Esophagus muscularis mucosa (tissue), 3 donors: ENCODE data around the gene PRKCH.

Source experiments
- POLR2A ChIP-seq: fragments of 450-650 bp; IDR thresholded peaks from one replicate; pipeline ENCODE4 v1.6.1; 2017; ENCODE audit warnings: antibody characterized with exemption, moderate library complexity, mild to moderate bottlenecking, low read depth
- TF ChIP-seq, protein P1 (sequence below), 3 experiments: fragments of 200-600 bp in 2 of 3; fragments of 450-650 bp in 1 of 3; sonication (generic) in 2 of 3; IDR thresholded peaks; one replicate each; pipeline ENCODE4 v1.5.1; 2017 to 2019; ENCODE audit warnings: antibody characterized with exemption in 3 of 3, mild to moderate bottlenecking in 2 of 3, moderate library complexity in 1 of 3

- TF ChIP-seq, protein P1, sequence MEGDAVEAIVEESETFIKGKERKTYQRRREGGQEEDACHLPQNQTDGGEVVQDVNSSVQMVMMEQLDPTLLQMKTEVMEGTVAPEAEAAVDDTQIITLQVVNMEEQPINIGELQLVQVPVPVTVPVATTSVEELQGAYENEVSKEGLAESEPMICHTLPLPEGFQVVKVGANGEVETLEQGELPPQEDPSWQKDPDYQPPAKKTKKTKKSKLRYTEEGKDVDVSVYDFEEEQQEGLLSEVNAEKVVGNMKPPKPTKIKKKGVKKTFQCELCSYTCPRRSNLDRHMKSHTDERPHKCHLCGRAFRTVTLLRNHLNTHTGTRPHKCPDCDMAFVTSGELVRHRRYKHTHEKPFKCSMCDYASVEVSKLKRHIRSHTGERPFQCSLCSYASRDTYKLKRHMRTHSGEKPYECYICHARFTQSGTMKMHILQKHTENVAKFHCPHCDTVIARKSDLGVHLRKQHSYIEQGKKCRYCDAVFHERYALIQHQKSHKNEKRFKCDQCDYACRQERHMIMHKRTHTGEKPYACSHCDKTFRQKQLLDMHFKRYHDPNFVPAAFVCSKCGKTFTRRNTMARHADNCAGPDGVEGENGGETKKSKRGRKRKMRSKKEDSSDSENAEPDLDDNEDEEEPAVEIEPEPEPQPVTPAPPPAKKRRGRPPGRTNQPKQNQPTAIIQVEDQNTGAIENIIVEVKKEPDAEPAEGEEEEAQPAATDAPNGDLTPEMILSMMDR (IDR thresholded peaks at IDR 0.05), result no peak
- TF ChIP-seq POLR2A, result no peak
Observed at GRCh38 chr14:61499991-61500390, 178.6 kb downstream of the PRKCH start.
